ENCODE data around the gene DACH1. TPM values are rescaled to one million over a fixed set of nuclear protein-coding genes. Genes with fewer than 3 reads are reported as not detected.

DACH1 gene
- total and polyA plus RNA-seq, 12 donors: 1.2 to 5.2 (median 2.6) TPM

DNA sequence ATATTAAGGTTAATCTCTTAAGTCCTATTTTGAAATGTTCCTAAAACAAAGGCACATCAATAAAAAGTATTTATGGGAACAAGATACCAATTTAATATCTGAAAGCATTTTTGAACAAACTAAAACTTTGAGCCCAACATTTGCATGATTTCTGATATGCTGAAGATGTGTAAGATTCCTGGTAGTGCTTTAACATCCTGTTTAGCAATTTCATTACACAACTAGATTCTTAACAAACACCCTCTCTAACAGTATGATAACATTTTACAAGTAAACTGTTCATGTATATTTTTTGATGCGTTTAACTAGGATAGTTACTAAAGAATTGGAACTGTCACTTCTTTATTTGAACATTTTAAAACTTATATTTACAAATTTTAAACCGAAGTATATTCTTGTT lies 63.9 kb downstream of the DACH1 start:
- Histone ChIP-seq H3K9me3 (no peaks in the 10 kb centered on the region), H3K27me3 (no peaks in the 10 kb centered on the region), H3K36me3 (no peaks in the 10 kb centered on the region), H3K4me3 (no peak overlapping the region), H3K4me1 (peaks cover 0 to 19% (median under 1%) of the 10 kb centered on the region in 9 donors), H3K27ac (peak overlapping the region in 1 of 10 donors; percentile 42)
- 84 to 89% methylated on average over 2 of the region's 2 CpGs for WGBS, 2 donors
- TF ChIP-seq, protein P1, sequence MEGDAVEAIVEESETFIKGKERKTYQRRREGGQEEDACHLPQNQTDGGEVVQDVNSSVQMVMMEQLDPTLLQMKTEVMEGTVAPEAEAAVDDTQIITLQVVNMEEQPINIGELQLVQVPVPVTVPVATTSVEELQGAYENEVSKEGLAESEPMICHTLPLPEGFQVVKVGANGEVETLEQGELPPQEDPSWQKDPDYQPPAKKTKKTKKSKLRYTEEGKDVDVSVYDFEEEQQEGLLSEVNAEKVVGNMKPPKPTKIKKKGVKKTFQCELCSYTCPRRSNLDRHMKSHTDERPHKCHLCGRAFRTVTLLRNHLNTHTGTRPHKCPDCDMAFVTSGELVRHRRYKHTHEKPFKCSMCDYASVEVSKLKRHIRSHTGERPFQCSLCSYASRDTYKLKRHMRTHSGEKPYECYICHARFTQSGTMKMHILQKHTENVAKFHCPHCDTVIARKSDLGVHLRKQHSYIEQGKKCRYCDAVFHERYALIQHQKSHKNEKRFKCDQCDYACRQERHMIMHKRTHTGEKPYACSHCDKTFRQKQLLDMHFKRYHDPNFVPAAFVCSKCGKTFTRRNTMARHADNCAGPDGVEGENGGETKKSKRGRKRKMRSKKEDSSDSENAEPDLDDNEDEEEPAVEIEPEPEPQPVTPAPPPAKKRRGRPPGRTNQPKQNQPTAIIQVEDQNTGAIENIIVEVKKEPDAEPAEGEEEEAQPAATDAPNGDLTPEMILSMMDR (IDR thresholded peaks at IDR 0.05): no peak
- no peak for DNase-seq
- ATAC-seq: no peak
- intact Hi-C loops (cut with DNase I): loop anchor here in 1 of 10 donors (10.0 kb wide), 1 partner anchor 52 kb away; no protein-coding TSS in a partner anchor

DNA sequence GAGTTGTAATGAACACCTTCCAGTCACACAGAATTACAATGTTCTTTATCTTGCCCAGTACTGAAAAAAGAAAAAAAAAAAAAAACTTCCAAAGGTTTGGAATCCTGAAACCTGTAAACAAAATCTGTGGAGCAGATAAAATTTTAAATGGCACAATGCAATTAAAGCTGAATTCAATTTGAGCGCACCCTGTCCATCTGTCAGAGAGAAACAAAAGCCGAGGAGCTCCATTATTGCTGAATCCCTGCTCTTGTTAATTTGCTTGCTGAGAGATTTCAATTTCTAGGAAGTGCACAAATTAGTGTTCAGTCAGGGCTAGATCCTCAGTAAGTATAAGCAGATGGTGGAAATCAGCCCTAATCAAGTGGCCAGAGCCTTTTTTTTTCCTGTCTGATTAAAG lies 65.2 kb downstream of the DACH1 start:
- Histone ChIP-seq H3K4me3 (no peak overlapping the region), H3K27ac (no peak overlapping the region), H3K36me3 (no peaks in the 10 kb centered on the region), H3K9me3 (no peaks in the 10 kb centered on the region), H3K27me3 (no peaks in the 10 kb centered on the region), H3K4me1 (peaks cover 0 to 23% (median 0%) of the 10 kb centered on the region in 9 donors)
- ATAC-seq (peak in 1 of 8 donors; percentile 42), DNase-seq (no peak)
- intact Hi-C loops (cut with DNase I): loop anchor here in 1 of 10 donors (10.0 kb wide), 1 partner anchor 53 kb away; no protein-coding TSS in a partner anchor
- WGBS, 2 donors: 73 to 76% methylated on average over 2 of the region's 2 CpGs
- TF ChIP-seq, protein P1 (IDR thresholded peaks at IDR 0.05): no peak

DNA sequence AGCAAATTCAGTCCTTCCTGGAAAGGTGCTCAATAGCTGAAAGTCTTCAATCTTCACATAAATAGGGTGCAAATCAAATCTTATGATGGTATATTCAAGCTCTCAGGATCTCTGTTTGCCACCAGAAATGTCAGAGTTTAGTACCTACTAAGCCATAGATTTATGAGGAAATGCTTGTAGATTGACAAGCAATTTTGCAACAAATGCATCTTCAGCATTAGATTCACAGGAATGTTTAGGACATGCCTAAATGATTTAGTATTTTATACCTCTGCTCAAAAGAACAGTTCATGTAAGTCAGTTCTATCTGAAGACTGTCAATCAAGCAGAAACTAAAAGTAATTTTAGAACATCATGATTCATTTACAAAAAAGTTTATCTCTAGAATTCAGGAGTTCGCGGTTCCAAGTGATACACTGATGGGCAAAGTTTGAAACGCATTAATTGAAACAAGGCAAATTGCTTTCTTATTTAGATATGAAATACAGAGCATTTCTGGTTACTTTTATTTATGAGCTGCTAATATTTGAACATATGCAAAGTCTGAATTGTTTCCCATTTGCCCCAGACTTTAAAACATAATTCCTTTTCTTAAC lies 65.7 kb downstream of the DACH1 start:
- ATAC-seq: no peak
- H3K9me3 ChIP-seq: no peaks in the 10 kb centered on the region
- H3K36me3 ChIP-seq: no peaks in the 10 kb centered on the region
- WGBS, 2 donors: 78 to 79% methylated on average over 3 of the region's 3 CpGs
- no peak overlapping the region for H3K4me3 ChIP-seq
- DNase-seq: no peak
- TF ChIP-seq, protein P1 (IDR thresholded peaks at IDR 0.05): no peak
- intact Hi-C loops (cut with DNase I): loop anchor here in 1 of 10 donors (10.0 kb wide), 1 partner anchor 54 kb away; no protein-coding TSS in a partner anchor
- H3K4me1 ChIP-seq: peaks cover 0 to 23% (median 0%) of the 10 kb centered on the region in 9 donors
- H3K27me3 ChIP-seq: no peaks in the 10 kb centered on the region
- H3K27ac ChIP-seq: no peak overlapping the region

DNA sequence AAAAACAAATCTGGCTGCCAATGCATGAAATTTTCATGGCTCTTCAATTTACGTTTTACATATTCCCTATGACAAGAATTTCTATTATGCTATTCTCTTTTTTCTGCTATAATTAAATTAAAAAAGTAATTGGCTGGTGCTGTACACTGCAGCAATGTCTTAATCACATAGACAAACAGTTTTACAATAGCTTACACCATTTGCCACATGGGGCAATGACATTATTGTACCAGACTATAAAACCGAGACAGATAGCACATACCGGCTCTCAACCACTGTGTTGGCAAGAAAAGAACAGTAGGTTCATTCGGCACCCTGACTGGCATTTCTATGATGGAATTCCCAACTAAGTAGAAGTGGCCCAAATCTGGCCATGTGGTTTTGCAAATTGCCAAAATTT lies 67.7 kb downstream of the DACH1 start:
- Histone ChIP-seq H3K27me3 (no peaks in the 10 kb centered on the region), H3K27ac (no peak overlapping the region), H3K4me3 (no peak overlapping the region), H3K9me3 (no peaks in the 10 kb centered on the region), H3K4me1 (peaks cover 0 to 23% (median 0%) of the 10 kb centered on the region in 9 donors), H3K36me3 (no peaks in the 10 kb centered on the region)
- TF ChIP-seq, protein P1 (IDR thresholded peaks at IDR 0.05): no peak
- intact Hi-C loops (cut with DNase I): loop anchor here in 1 of 10 donors (5.0 kb wide), 1 partner anchor 33 kb away; no protein-coding TSS in a partner anchor
- no peak for DNase-seq
- 91 to 94% methylated on average over 4 of the region's 4 CpGs for WGBS, 2 donors
- ATAC-seq: no peak

Measured in heart right ventricle (tissue), 16 donors.